Measurements from ENCODE around the gene SPTB. TPM values are rescaled to one million over a fixed set of nuclear protein-coding genes. Genes with fewer than 3 reads are reported as not detected.
A peak's percentile ranks its signal among the peaks of the same experiment; 100 is the strongest.

Gene SPTB
- total RNA-seq, 1 donor from 2014 or later: 0.98 TPM

GRCh38 chr14:64720131-64720576 is 159.6 kb downstream of the SPTB start:
- Histone ChIP-seq H3K36me3 (no peaks in the 10 kb centered on the region), H3K4me3 (no peak overlapping the region), H3K4me1 (peaks cover 97% of the 10 kb centered on the region), H3K27ac (peak overlapping the region; percentile 83), H3K27me3 (no peaks in the 10 kb centered on the region), H3K9me3 (no peaks in the 10 kb centered on the region)
- intact Hi-C loops (cut with DNase I): no loop called here
- no peak for DNase-seq (ENCODE audit: extremely low spot score in 2 of 2)
- TF ChIP-seq POLR2A (IDR thresholded peaks at IDR 0.05) (no peak), POLR2AphosphoS5 (IDR thresholded peaks at IDR 0.05; ENCODE audit: insufficient read depth in 1 of 2, low read depth in 1 of 2) (peak in 1 of 2 donors; percentile 35)

GRCh38 chr14:64719601-64720000 is 160.1 kb downstream of the SPTB start:
- TF ChIP-seq POLR2AphosphoS5 (IDR thresholded peaks at IDR 0.05; ENCODE audit: insufficient read depth in 1 of 2, low read depth in 1 of 2) (no peak), POLR2A (IDR thresholded peaks at IDR 0.05) (no peak)
- intact Hi-C loops (cut with DNase I): no loop called here
- no peak for DNase-seq (ENCODE audit: extremely low spot score in 2 of 2)

GRCh38 chr14:64718762-64719161 is 160.9 kb downstream of the SPTB start:
- Histone ChIP-seq H3K4me1 (peaks cover 90% of the 10 kb centered on the region), H3K9me3 (no peaks in the 10 kb centered on the region), H3K27ac (peak overlapping the region; percentile 83), H3K4me3 (no peak overlapping the region), H3K36me3 (no peaks in the 10 kb centered on the region), H3K27me3 (no peaks in the 10 kb centered on the region)
- TF ChIP-seq, protein P1, sequence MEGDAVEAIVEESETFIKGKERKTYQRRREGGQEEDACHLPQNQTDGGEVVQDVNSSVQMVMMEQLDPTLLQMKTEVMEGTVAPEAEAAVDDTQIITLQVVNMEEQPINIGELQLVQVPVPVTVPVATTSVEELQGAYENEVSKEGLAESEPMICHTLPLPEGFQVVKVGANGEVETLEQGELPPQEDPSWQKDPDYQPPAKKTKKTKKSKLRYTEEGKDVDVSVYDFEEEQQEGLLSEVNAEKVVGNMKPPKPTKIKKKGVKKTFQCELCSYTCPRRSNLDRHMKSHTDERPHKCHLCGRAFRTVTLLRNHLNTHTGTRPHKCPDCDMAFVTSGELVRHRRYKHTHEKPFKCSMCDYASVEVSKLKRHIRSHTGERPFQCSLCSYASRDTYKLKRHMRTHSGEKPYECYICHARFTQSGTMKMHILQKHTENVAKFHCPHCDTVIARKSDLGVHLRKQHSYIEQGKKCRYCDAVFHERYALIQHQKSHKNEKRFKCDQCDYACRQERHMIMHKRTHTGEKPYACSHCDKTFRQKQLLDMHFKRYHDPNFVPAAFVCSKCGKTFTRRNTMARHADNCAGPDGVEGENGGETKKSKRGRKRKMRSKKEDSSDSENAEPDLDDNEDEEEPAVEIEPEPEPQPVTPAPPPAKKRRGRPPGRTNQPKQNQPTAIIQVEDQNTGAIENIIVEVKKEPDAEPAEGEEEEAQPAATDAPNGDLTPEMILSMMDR (IDR thresholded peaks at IDR 0.05): no peak
- TF ChIP-seq POLR2A (IDR thresholded peaks at IDR 0.05) (no peak), POLR2AphosphoS5 (IDR thresholded peaks at IDR 0.05; ENCODE audit: insufficient read depth in 1 of 2, low read depth in 1 of 2) (no peak)
- intact Hi-C loops (cut with DNase I): no loop called here
- no peak for DNase-seq (ENCODE audit: extremely low spot score in 2 of 2)

More at GRCh38 chr14:64719601-64720000, 160.1 kb downstream of the SPTB start:
- Histone ChIP-seq H3K27me3 (no peaks in the 10 kb centered on the region), H3K9me3 (no peaks in the 10 kb centered on the region), H3K4me3 (no peak overlapping the region), H3K27ac (peak overlapping the region; percentile 83), H3K4me1 (peaks cover 97% of the 10 kb centered on the region), H3K36me3 (no peaks in the 10 kb centered on the region)

DNA sequence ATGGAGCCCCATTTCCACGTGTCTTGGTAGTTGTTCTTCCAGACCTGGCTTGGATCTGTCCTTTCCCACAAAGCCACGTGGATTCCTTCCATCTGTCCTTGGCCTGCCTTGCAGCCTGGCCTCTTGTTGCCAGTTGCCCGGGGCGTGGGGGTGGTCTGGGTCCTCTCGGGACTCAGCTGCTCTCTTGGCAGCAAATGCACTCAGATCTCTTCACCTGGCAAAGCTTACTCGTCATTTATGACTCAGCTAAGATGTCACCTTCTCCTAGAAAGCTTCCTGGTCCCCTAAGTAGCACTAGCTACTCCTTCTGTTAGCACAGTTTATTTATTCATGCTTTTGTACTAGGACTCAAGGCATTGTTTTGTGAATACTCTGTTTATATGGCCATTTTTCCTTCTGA is 161.8 kb downstream of the SPTB start:
- no peak for TF ChIP-seq POLR2A (IDR thresholded peaks at IDR 0.05)
- TF ChIP-seq, protein P1 (IDR thresholded peaks at IDR 0.05): no peak
- TF ChIP-seq POLR2AphosphoS5 (IDR thresholded peaks at IDR 0.05; ENCODE audit: insufficient read depth in 1 of 2, low read depth in 1 of 2): peak in 1 of 2 donors; percentile 40

GRCh38 chr14:64715628-64716412 is 163.9 kb downstream of the SPTB start:
- Histone ChIP-seq H3K4me3 (peak overlapping the region; percentile 36 to 46), H3K9me3 (no peaks in the 10 kb centered on the region), H3K36me3 (no peaks in the 10 kb centered on the region), H3K27me3 (no peaks in the 10 kb centered on the region), H3K4me1 (peaks cover 72% of the 10 kb centered on the region), H3K27ac (peak overlapping the region; percentile 83)
- no peak for TF ChIP-seq POLR2AphosphoS5 (IDR thresholded peaks at IDR 0.05; ENCODE audit: insufficient read depth in 1 of 2, low read depth in 1 of 2)
- TF ChIP-seq POLR2A (IDR thresholded peaks at IDR 0.05): no peak
- TF ChIP-seq, protein P1 (IDR thresholded peaks at IDR 0.05): no peak
- DNase-seq (ENCODE audit: extremely low spot score in 2 of 2): no peak
- intact Hi-C loops (cut with DNase I): no loop called here

More for the DNA sequence above, 161.8 kb downstream of the SPTB start:
- H3K9me3 ChIP-seq: no peaks in the 10 kb centered on the region
- H3K27ac ChIP-seq: peak overlapping the region; percentile 83
- intact Hi-C loops (cut with DNase I): no loop called here
- H3K4me3 ChIP-seq: no peak overlapping the region
- DNase-seq (ENCODE audit: extremely low spot score in 2 of 2): no peak
- H3K27me3 ChIP-seq: no peaks in the 10 kb centered on the region
- H3K36me3 ChIP-seq: no peaks in the 10 kb centered on the region
- H3K4me1 ChIP-seq: peaks cover 83% of the 10 kb centered on the region

GRCh38 chr14:64715146-64715627 is 164.5 kb downstream of the SPTB start:
- no peaks in the 10 kb centered on the region for H3K9me3 ChIP-seq
- H3K4me1 ChIP-seq: peaks cover 70% of the 10 kb centered on the region
- H3K27ac ChIP-seq: peak overlapping the region; percentile 83
- peak overlapping the region; percentile 36 to 46 for H3K4me3 ChIP-seq
- no peak for DNase-seq (ENCODE audit: extremely low spot score in 2 of 2)
- no peaks in the 10 kb centered on the region for H3K36me3 ChIP-seq
- TF ChIP-seq POLR2AphosphoS5 (IDR thresholded peaks at IDR 0.05; ENCODE audit: insufficient read depth in 1 of 2, low read depth in 1 of 2) (no peak), POLR2A (IDR thresholded peaks at IDR 0.05) (no peak)
- TF ChIP-seq, protein P1 (IDR thresholded peaks at IDR 0.05): no peak
- intact Hi-C loops (cut with DNase I): no loop called here
- no peaks in the 10 kb centered on the region for H3K27me3 ChIP-seq
